Endothelial cell (in vitro differentiated cells): Measurements from ENCODE around the gene SEC14L2. TPM values are rescaled to one million over a fixed set of nuclear protein-coding genes. Genes with fewer than 3 reads are reported as not detected.
A peak's percentile ranks its signal among the peaks of the same experiment; 100 is the strongest.

ENCODE experiments used
- DNase-seq: peaks from one replicate; pipeline ENCODE4 v3.0.0; 2021; ENCODE audit warnings: low spot score
- H3K27ac Mint-ChIP-seq: one replicate; pipeline ENCODE4 v1.8.0; 2021; ENCODE audit warnings: mixed read lengths, inconsistent platforms; ENCODE audit not compliant: unreplicated experiment
- H3K27me3 Mint-ChIP-seq: one replicate; pipeline ENCODE4 v1.8.0; 2021; ENCODE audit warnings: mild to moderate bottlenecking, moderate library complexity, mixed read lengths, inconsistent platforms; ENCODE audit not compliant: unreplicated experiment
- H3K36me3 Mint-ChIP-seq: one replicate; pipeline ENCODE4 v1.8.0; 2021; ENCODE audit warnings: mild to moderate bottlenecking, low read depth, mixed read lengths, inconsistent platforms; ENCODE audit not compliant: unreplicated experiment
- H3K4me1 Mint-ChIP-seq: one replicate; pipeline ENCODE4 v1.8.0; 2021; ENCODE audit warnings: mild to moderate bottlenecking, mixed read lengths, inconsistent platforms; ENCODE audit not compliant: unreplicated experiment
- H3K4me3 Mint-ChIP-seq: one replicate; pipeline ENCODE4 v1.8.0; 2021; ENCODE audit warnings: mild to moderate bottlenecking, mixed read lengths, inconsistent platforms; ENCODE audit not compliant: unreplicated experiment
- H3K9me3 Mint-ChIP-seq: one replicate; pipeline ENCODE4 v1.8.0; 2021; ENCODE audit warnings: mixed read lengths, inconsistent platforms; ENCODE audit not compliant: unreplicated experiment
- total RNA-seq: library from RNA; stranded (reverse); fragmentation: NEBNext Ultra II Directional; extraction: Animal tissue kit (Norgen Biotek cat#: 25700); gene quantifications from one replicate; pipeline ENCODE4 v1.2.1, GENCODE V29; 2021; ENCODE audit not compliant: unreplicated experiment
- TF ChIP-seq, protein P1 (sequence below): fragments of 200-600 bp; sonication (generic); IDR thresholded peaks from one replicate; pipeline ENCODE4 v1.5.0; 2021; ENCODE audit warnings: antibody characterized with exemption; ENCODE audit not compliant: unreplicated experiment

Gene SEC14L2
- total RNA-seq, 1 donor from 2014 or later = 3.9 TPM

DNA sequence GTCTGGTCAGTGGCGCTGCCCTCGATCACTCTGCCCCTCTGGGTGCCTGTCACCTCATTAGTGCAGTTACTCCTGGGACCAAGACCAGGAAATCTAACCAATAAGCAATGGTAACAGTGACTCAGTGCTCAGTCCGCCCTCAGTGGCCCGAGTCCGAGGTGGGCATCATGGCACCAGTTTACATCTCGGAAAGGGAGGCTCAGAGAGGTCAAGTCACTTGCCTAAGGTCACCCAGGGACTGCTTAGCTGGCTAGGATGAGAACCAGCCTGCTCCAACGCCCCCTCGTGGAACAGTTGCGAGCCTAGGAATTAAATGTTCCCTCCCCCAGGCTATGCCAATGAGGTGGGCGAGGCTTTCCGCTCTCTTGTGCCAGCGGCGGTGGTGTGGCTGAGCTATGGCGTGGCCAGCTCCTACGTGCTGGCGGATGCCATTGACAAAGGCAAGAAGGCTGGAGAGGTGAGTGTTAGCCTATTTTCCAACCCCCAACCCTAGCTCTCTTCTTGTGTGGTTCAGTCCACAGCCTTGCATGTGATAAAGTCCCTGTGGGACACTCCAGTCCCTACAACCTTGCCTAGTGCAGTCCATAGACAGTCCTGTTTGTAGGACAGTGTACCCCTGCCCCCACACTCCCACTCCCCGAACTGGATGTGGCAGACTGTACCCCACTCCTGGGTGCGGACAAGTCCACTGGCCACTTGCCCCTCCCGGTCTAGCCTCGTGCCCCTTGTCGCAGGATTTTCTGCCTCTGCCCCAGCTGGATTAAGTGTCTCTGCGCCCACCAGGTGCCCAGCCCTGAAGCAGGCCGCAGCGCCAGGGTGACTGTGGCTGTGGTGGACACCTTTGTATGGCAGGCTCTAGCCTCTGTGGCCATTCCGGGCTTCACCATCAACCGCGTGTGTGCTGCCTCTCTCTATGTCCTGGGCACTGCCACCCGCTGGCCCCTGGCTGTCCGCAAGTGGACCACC lies 29.9 kb downstream of the SEC14L2 start:
- TF ChIP-seq, protein P1, sequence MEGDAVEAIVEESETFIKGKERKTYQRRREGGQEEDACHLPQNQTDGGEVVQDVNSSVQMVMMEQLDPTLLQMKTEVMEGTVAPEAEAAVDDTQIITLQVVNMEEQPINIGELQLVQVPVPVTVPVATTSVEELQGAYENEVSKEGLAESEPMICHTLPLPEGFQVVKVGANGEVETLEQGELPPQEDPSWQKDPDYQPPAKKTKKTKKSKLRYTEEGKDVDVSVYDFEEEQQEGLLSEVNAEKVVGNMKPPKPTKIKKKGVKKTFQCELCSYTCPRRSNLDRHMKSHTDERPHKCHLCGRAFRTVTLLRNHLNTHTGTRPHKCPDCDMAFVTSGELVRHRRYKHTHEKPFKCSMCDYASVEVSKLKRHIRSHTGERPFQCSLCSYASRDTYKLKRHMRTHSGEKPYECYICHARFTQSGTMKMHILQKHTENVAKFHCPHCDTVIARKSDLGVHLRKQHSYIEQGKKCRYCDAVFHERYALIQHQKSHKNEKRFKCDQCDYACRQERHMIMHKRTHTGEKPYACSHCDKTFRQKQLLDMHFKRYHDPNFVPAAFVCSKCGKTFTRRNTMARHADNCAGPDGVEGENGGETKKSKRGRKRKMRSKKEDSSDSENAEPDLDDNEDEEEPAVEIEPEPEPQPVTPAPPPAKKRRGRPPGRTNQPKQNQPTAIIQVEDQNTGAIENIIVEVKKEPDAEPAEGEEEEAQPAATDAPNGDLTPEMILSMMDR = peak; percentile 54
- DNase-seq = peak; percentile 81
- H3K4me1 Mint-ChIP-seq = peaks cover 29% of the 10 kb centered on the region
- H3K27ac Mint-ChIP-seq = peak overlapping the region; percentile 64
- H3K36me3 Mint-ChIP-seq = peaks cover 5% of the 10 kb centered on the region
- H3K9me3 Mint-ChIP-seq = no peaks in the 10 kb centered on the region
- peaks cover 5% of the 10 kb centered on the region for H3K27me3 Mint-ChIP-seq
- H3K4me3 Mint-ChIP-seq = peak overlapping the region; percentile 94

DNA sequence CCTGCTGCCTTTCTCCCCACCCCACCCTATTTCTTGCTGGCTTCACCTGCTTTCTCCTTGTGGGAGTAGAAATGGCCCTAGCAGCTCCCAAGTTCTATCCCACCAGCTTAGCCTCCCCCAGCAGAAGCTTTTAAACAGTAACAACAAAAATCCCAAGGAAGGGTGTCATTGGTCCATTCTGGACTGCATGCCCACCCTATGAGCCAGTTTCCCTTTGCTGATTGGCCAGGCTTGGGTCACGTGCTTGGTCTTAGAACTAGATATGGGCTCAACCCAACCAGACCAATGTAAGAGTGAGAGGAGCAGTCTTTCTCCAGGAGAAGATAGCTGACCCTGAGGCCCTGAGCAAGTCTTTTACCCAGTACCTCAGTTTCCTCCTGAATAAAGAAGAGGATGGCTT lies 31.1 kb downstream of the SEC14L2 start:
- H3K27ac Mint-ChIP-seq = no peak overlapping the region
- peaks cover 20% of the 10 kb centered on the region for H3K4me1 Mint-ChIP-seq
- no peak for DNase-seq
- peaks cover 4% of the 10 kb centered on the region for H3K27me3 Mint-ChIP-seq
- H3K36me3 Mint-ChIP-seq = peaks cover 5% of the 10 kb centered on the region
- TF ChIP-seq, protein P1 = no peak
- H3K9me3 Mint-ChIP-seq = no peaks in the 10 kb centered on the region
- no peak overlapping the region for H3K4me3 Mint-ChIP-seq

DNA sequence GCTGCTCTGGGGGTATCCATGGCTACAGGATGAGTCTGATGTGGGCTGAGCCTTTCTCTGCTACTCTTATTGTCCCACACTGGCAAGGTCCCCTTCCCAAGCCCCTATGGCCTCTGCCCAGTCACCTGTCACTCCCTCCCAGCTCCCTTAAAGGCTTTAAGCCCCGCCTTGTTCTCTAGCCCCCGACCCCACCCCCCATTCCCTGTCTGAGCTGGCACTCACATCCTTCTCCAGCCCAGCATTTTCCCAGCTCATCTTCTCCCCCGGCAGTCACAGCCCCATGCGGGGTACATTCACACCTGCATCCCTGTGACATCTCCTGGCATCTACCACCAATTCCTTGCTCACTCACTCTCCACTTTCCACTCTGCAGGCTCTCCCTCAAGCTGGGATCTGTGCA lies 33.1 kb downstream of the SEC14L2 start:
- Mint-ChIP-seq H3K27me3 (peaks cover 8% of the 10 kb centered on the region), H3K27ac (no peak overlapping the region), H3K4me1 (peaks cover 20% of the 10 kb centered on the region), H3K9me3 (no peaks in the 10 kb centered on the region), H3K36me3 (peaks cover 8% of the 10 kb centered on the region), H3K4me3 (peak overlapping the region; percentile 10)
- DNase-seq = no peak
- TF ChIP-seq, protein P1 = no peak

DNA sequence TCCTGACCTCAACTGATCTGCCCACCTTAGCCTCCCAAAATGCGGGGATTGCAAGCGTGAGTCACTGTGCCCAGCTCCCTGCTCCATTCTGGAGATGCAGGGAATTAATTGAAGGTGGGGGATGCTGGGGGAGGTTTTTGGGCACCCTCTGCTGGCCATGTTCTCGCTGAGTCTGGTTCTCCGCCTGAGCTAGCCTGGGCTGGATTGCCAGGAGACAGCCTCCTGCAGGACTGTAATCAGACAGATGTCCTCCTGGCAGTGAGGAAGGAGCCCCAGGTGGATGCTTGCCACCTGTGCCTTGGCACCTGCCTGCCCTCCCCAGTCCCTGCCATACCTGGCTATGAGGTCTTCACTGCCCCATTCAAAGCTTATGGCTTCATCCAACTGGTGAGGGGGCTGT lies 34.1 kb downstream of the SEC14L2 start:
- TF ChIP-seq, protein P1 = no peak
- Mint-ChIP-seq H3K36me3 (peaks cover 8% of the 10 kb centered on the region), H3K27me3 (peaks cover 10% of the 10 kb centered on the region), H3K9me3 (no peaks in the 10 kb centered on the region), H3K4me1 (peaks cover 28% of the 10 kb centered on the region), H3K27ac (no peak overlapping the region), H3K4me3 (no peak overlapping the region)
- DNase-seq = no peak

DNA sequence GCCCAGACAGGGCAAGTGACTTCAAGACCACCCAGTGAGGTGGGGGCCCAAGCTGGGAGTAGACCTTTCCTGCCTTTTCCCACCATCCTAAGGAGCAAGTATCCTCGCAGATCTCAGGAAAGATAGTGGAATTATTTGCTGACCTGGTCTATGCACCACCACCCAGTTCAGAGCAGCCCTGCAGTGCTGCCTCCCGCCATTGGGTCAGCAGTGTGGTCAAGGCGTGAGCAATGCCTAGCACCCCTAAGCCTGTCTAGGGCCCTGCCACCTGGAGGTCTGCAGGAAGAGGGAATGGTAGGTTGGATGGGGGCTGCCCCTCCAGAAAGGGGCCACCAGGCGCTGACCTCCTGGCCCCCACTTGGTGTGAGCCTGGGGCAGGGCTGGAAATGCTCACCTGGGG lies 35.3 kb downstream of the SEC14L2 start:
- Mint-ChIP-seq H3K27me3 (peaks cover 9% of the 10 kb centered on the region), H3K4me1 (peaks cover 25% of the 10 kb centered on the region), H3K9me3 (no peaks in the 10 kb centered on the region), H3K4me3 (no peak overlapping the region), H3K36me3 (peaks cover 8% of the 10 kb centered on the region), H3K27ac (no peak overlapping the region)
- TF ChIP-seq, protein P1 = no peak
- no peak for DNase-seq
